Stimulated activated CD4-positive, alpha-beta T cell treated with anti-CD3 and anti-CD28 coated beads, Interleukin-1b, Interleukin-23, amount 100 ng/mL, for 24 hours (primary cell): ENCODE measurements around the gene CAMK4.

Source experiments
- DNase-seq, 4 experiments: peaks; one replicate each; pipeline ENCODE4 v3.0.0-alpha.2; 2020; ENCODE audit warnings: low read depth in 4 of 4, low spot score in 1 of 4

CAMK4 gene

GRCh38 chr5:111223787-111224560 lies at the start of gene CAMK4:
CAMK4 (plus strand) TSS chr5:111224384; CDS start chr5:111224484, 100 bp downstream.
- DNase-seq = peak; percentile 30 to 63 (median 48)

GRCh38 chr5:111183064-111183463 lies 41.1 kb upstream of the CAMK4 start:
- DNase-seq = no peak

DNA sequence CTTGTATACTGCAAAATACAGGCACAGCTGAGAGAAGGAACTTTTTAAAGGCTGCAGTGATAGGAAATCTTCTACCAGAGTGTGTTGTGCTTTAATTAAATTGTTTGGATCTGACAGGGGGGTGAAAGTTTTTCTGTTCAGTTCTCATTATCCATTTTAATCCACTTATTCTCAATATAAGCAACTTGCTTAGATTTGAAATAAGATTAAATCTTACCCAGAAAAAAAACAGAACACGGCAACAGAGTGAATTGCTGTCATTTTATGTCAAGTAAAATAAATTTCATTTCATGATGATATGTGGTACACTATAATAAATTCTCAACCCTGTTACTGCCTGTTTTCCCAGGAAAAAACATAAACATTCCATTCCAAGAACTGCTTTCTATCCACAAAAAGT lies 37.1 kb upstream of the CAMK4 start:
- DNase-seq = no peak

- no peak for DNase-seq
Measured at GRCh38 chr5:111194053-111194452, 30.1 kb upstream of the CAMK4 start.

DNA sequence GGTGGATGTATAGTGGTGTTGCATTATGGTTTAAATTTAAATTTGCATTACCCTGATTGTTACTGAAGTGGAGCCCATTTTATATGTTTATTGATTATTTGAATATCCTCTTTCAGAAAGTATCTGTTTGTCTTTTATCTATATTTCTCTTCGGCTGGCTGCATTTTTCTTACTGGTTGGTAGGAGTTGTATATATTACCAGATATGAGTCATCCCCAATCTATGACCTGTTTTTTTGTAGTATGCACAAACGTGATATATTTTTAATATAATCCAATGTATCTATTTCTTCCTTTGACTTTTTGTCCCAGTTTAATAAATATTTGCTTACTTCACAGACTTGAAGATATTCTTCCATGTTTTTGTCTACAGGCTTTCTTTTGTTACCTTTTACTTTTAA lies 29.3 kb upstream of the CAMK4 start:
- no peak for DNase-seq

- DNase-seq = no peak
Measured at GRCh38 chr5:111197523-111197922, 26.7 kb upstream of the CAMK4 start.

DNA sequence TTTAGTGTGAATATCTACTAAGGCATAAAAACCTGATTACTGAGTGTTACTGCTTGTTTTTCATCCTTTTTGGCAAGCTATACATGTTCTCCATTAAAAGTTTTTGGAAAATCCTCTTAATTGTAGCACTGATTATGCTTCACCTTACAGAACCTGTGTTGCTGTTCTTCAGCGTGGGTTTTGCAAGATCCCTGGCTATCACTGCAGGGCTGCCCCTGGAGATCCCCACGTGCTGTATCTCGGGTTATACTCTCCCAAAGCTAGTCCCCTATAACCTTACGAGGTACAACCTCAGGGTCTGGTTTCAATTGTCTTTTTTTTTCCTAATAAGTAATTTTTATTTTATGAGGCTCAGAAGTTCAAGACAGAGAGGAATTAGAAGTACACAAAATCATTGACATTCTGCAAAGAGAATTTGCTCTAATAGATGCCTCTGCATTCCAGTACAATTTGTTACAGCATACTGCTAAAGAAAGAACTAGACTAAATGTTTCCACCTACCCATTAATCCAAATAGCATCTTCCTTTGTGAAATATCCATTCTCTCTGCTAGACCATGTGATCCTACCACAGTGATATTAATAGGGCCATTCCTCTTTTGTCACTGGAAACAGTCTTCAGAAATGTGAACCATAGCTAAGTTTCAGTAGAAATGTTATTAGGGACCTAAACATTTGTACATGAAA lies 25.8 kb upstream of the CAMK4 start:
- DNase-seq = no peak

DNA sequence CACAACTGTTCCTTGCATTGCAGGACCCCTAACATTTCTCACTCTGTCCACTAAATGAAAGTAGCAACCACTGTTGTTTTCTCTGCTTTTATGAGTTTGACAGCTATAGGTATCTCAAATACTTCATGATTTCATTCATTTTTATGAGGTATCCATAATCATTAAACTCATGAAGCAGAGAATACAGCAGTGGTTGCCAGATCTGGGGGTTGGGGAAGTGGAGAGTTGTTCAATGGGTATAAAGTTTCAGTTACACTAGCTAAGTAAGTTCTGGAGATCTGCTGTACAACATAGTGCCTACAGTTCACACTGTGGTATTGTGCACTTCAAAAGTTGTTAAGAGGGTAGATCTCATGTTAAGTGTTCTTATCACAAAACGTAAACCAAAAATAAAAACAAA lies 23.4 kb upstream of the CAMK4 start:
- no peak for DNase-seq

DNA sequence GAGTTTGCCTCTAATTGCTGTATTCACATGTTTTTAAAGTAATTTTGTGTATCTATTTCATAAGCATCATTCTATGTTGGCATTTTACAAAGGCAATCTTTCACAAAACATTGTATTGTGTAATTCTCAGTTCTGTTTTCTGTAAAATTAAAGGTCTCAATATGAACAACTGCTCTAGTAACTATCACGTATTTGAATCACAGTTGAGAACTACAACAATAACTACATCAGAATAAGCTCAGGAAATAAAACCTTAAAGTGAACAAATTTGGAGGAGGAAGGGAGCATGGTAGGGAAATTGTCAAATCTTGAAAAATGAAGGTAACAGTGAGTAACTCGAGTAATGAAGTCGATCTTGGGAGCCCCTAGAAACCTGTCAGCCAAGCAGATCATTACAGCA lies 22.5 kb upstream of the CAMK4 start:
- no peak for DNase-seq

DNA sequence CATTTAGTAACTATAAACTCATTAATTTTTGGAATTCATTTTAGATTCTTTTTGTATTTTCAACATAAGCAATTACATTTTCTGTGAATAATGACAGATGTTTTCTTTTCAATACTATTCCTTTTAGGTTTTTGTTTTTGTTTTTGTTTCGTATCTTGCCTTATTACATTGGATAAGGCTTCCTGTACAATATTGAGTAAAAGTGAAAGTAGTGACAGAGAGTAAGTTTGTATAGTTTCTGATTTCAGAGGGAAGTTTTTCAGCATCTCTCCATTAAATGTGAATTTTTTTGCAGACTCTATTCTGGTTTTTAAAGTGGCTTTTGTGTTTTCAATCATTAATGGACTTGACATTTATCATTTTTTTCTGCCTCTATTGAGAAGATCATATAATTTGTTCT lies 12.8 kb upstream of the CAMK4 start:
- DNase-seq = no peak

GRCh38 chr5:111214052-111214742 lies 10.0 kb upstream of the CAMK4 start:
- DNase-seq = no peak

- DNase-seq = no peak
Measured at GRCh38 chr5:111215971-111216370, 8.2 kb upstream of the CAMK4 start.

GRCh38 chr5:111221139-111221538 lies 3.0 kb upstream of the CAMK4 start:
- DNase-seq = no peak

- DNase-seq = no peak
Measured at GRCh38 chr5:111223101-111223786, 940 bp upstream of the CAMK4 start.

DNA sequence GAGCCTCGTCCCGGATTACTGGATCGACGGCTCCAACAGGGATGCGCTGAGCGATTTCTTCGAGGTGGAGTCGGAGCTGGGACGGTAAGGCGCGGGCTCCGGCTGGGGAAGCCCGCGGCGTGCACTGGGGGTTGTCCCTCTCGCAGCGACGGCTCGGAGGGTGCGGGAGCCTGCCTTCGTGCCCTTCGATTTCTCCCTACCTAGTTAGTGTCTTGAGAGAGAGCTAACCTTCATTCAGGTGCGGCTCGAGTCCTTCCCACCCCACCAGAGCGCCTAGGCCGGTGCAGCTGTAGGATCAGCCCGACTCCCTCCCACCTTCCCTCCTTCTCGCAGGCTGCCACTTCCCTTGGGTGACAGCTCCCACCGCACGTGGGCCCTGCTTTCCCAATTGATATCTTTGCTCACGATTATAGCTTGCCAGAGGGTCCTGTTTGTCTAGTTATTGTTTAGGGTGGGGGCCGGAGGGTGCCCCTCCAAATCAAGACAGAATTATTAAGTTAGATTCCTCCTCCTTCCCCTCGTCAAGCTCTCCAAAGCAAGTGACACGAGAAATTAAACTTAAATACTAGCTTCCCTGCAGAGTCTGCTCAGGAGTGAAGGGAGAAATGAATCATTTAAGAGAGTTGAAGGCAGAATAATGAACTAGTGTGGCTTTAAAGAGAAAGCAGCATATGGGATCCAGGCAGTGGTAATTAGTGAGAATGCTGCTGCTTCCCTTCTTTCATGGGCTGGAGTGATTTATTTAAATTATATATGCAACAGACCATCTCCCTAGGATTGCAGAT lies 569 bp downstream of the CAMK4 start:
- no peak for DNase-seq

- no peak for DNase-seq
Measured at GRCh38 chr5:111225926-111226325, 1.7 kb downstream of the CAMK4 start.

GRCh38 chr5:111226556-111226955 lies 2.4 kb downstream of the CAMK4 start:
- no peak for DNase-seq

DNA sequence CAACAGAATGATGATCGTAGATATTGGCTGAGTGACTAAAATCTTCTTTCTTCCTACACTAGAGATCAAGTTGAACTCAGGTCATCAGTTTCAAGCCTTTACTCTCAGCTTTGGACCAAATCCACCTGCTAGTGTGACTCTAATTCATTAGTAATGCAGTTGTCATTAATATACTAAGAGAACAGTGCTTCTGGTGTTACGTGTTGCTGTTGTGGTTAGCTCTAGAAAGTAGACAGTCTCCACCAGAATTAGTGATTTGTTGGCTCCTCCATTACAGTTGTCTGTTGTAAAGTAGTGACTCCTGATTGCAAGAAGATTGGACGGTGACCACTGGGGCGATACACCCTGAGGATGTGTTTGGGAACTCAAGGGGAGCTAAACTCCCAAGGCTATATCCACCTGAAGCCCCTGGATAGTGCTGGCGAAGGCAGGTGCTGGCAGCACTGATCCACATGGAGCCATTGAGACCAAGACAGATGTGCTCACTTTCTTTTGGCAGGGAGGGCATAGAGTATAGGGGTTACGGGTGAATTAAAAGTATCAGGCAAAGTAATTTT lies 3.1 kb downstream of the CAMK4 start:
- no peak for DNase-seq

- DNase-seq = no peak
Measured at GRCh38 chr5:111227801-111228200, 3.6 kb downstream of the CAMK4 start.

DNA sequence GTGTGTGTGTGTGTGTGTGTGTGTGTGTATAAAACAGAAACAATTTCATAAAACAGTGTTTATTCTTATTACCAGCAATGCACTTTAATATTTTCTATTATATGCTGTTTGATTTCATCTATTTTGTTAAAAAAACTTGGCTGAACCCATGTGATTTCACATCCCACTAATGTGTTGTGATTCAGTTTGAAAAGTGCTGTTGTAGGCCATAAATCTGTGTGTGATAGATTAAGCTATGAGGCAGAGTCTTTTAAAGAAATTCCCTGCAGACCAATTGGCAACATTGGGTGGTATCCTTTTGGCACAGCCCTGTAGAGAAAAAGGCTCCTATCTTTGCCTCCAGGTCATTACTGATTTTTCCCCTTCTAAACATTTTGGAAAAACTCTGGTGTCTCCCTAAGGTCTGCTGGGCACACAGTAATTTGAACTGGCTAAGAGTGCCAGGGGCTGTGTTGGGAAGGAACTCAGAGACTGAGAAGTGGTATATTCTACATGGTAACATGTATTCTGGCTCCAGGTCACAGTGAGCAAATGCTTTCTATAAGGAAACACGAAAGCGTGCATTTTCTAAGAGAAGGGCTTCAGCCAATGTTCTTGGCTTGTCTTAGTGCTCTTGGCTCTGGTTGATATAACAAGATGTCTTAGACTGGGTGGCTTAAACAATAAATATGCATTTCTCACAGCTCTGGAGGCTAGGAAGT lies 4.5 kb downstream of the CAMK4 start:
- no peak for DNase-seq
